Measurements from ENCODE around the gene SLC25A29. TPM values are rescaled to one million over a fixed set of nuclear protein-coding genes. Genes with fewer than 3 reads are reported as not detected.

The SLC25A29 gene
- total and polyA plus RNA-seq, 2 of the 8 experiments (the other 6 are each of a cell fraction or from before 2014, with no cell fraction given): 135 to 177 TPM

- TF ChIP-seq HDAC2 (IDR thresholded peaks at IDR 0.05; ENCODE audit: borderline replicate concordance in 1 of 2, low read depth in 2 of 2, low read length in 2 of 2) (no peak), SAP30 (IDR thresholded peaks at IDR 0.05; ENCODE audit: insufficient read depth, insufficient replicate concordance, low read length) (no peak), EP300 (IDR thresholded peaks at IDR 0.05; ENCODE audit: borderline replicate concordance in 1 of 2, low read depth in 2 of 2, low read length in 2 of 2) (no peak), CBX5 (IDR thresholded peaks at IDR 0.05; ENCODE audit: low read depth, low read length) (no peak)
These were observed 44.6 kb downstream of the SLC25A29 start (continued) for GRCh38 chr14:100261621-100262020.

All from H1 (cell line).